ENCODE results near the gene SLC25A51.

DNA sequence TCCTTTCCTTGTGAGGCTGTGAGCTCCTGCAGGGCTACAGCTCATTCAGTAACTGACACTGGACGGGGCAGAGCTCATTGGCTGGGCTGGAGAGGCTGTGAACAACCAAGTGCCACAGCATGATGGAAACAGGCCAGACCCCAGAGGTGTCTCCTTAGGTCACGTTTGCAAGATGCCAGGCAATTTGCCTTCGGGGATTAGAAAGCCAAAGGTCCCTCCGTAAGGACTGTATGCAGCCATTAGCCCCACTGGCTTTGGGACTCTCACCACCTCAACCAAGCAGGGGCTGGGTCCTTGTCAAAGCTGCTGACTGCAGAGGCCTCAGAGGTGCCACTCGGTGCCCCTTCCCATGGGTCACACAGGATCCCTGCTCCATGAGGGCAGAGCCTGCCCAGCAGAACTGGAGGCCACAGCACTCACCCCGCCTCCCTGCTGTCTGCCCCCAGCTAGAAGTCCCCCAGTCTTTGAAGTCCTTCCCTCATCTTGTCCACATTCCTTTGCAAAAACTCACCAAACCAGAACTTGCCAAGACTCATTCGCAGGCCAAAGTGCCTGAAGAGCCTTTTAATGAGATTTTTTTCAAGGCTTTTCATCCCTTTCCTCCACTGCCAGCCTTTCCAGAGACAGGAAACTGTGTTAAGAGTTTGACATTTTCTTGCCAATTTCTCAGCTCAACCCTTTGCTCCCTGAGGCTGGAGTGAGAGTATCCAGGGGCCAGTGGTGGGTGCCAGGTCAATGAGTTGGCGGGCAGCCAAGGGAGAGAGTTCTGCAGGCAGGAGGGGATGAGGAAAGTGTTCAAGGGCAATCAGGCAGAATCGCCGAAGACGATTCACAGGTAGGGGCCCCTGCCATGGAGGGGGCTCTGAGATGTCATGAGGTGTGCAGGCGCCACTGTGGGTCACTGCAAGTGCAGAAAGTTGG is 39.7 kb upstream of the SLC25A51 start:
- TF ChIP-seq, protein P1, sequence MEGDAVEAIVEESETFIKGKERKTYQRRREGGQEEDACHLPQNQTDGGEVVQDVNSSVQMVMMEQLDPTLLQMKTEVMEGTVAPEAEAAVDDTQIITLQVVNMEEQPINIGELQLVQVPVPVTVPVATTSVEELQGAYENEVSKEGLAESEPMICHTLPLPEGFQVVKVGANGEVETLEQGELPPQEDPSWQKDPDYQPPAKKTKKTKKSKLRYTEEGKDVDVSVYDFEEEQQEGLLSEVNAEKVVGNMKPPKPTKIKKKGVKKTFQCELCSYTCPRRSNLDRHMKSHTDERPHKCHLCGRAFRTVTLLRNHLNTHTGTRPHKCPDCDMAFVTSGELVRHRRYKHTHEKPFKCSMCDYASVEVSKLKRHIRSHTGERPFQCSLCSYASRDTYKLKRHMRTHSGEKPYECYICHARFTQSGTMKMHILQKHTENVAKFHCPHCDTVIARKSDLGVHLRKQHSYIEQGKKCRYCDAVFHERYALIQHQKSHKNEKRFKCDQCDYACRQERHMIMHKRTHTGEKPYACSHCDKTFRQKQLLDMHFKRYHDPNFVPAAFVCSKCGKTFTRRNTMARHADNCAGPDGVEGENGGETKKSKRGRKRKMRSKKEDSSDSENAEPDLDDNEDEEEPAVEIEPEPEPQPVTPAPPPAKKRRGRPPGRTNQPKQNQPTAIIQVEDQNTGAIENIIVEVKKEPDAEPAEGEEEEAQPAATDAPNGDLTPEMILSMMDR (IDR thresholded peaks at IDR 0.05 in 4 of 5, conservative IDR thresholded peaks at IDR 0.05 in 1 of 5): no peak
- no peak for TF ChIP-seq POLR2A (IDR thresholded peaks at IDR 0.05)

Measured in gastrocnemius medialis (tissue), 4 donors.